GM21717 (cell line): ENCODE data around the gene VWA5B2.

Experiments
- ATAC-seq: cut with Tn5 transposase; IDR thresholded peaks from one replicate; pipeline ENCODE4 v1.9.1; 2021; ENCODE audit warnings: mild to moderate bottlenecking, moderate library complexity; ENCODE audit not compliant: unreplicated experiment

Gene VWA5B2

DNA sequence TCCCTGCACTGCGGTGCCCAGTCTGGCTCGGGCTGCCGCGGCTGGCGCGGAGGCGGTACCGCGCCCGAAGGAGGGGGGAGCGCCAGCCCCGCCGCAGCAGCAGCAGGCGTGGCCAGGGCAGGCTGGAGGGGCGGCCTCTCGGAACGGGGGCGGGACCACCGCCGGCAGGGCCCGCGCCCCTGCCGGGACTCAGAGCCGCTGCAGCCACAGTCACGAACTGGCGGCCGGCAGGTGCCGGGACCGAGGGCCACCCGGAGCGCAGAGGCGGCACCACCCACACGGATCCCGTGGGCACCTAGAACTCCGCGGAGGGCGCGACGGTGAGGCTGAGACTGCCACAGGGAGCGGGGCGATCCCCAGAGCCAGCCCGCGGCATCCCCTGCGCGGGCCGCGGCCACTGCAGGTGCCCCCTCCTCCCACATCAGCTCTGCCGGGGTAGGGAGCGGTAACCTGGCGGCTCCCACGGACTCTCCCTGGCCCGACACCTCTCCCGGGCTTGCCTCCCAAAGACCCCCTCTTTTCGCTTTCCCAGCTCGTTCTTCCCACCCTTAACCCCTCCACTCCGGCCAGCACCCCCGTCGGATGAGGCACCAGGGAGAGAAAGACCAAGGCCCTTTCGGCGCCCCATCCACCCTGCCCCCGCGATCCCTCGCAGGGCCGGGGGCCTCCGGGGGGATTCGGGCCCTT, at the start of gene VWA5B2:
TSS of gene VWA5B2 (plus strand) at position 192 of the 687 bp plus-strand sequence. CDS start 944 bp downstream, outside the sequence.
- ATAC-seq, result peak; percentile 83

DNA sequence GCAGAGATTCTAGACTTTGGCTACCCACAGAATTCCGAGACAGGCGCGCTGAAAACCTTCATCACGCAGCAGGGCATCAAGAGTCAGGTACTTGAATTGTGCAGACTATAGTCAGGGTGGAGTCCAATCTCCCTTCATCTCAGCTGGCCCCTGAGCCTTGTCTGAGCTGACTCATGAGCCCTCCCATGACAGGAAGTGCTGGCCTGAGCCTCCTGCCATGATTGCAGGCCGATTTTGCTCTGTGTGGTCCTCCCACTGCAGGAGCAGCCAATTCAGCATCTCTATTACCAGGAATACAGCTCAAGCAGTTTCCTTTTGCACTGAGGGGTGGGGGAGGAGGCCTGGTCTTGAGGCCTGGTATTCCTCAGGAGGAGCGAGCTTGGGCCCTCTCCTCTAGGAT, 49.2 kb upstream of the VWA5B2 start:
- no peak for ATAC-seq

DNA sequence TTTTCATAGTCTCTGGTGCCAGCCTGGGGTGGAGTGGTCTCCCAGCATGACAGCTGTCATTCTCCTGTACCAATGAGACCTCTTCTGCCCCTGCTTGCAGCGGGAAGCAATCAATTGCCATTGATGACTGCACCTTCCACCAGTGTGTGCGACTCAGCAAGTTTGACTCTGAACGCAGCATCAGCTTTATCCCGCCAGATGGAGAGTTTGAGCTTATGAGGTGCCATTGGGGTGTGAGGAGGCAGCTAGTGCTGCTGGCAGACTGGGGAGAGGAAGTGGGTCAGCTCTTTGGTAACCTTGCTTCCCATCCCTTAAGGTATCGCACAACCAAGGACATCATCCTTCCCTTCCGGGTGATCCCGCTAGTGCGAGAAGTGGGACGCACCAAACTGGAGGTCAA, 47.8 kb upstream of the VWA5B2 start:
- ATAC-seq, result no peak

DNA sequence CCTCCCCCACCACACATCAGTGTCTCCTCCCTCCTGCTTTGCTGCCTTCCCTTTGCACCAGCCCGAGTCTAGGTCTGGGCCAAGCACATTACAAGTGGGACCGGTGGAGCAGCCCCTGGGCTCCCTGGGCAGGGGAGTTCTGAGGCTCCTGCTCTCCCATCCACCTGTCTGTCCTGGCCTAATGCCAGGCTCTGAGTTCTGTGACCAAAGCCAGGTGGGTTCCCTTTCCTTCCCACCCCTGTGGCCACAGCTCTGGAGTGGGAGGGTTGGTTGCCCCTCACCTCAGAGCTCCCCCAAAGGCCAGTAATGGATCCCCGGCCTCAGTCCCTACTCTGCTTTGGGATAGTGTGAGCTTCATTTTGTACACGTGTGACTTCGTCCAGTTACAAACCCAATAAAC, 45.7 kb upstream of the VWA5B2 start:
- no peak for ATAC-seq

DNA sequence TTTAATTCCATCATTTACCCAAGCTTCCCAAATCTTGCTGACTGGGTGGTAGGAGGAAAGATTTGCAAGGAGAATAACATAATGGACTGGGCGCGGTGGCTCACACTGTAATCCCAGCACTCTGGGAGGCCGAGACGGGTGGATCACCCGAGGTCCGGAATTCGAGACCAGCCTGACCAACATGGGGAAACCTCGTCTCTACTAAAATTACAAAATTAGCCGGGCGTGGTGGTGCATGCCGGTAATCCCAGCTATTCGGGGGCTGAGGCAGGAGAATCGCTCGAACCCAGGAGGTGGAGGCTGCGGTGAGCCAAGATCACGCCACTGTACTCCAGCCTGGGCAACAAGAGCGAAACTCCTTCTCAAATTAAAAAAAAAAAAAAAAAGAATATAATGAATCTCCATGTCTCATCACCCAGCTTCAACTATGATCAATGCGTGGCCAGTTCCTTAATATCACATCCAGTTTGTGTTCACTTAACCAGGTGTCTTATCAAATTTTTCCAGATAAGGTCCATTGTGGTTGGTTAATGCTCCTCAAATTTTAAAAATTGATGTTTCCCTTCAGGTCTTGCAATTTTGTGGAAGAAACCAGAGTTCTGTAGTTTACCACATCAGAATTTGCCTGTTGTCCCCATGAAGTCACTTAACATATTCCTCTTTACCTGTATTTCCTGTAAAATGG, 44.7 kb upstream of the VWA5B2 start:
- no peak for ATAC-seq

DNA sequence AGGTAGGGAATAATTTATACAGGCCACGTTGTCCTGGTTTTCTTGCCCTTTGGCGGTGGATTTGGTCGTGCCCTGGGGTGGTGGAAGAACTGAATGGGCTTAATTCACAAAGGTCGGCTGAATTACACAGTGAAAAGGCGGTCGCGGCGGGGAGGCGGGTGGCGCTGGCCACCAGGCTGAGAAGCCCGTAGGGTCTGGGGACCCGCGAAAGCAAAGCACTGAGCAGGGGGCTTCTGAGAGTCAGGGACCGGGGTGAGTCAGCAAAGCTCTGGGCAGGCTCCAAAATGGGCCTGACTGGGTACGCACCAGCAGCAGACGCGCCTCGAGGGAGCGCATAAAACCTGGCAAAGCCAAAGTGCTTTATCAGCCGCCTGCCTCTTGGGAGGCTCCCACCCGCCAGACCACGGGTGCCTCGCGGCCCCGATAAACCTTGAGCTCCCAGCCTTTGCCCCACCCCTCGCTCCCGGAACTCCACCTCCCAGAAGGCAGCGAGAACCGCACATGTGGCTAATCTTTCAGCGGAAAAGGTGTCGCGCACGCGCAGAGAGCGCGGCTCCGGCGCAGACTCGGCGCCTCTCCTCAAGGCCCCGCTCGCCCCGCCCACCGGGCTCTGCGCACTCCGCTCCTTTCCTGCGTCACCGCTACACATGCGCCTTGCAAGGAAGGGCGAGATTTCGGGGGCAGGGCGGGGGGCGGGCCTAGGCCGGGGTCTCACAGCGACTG, 43.8 kb upstream of the VWA5B2 start:
- ATAC-seq, result peak; percentile 81

DNA sequence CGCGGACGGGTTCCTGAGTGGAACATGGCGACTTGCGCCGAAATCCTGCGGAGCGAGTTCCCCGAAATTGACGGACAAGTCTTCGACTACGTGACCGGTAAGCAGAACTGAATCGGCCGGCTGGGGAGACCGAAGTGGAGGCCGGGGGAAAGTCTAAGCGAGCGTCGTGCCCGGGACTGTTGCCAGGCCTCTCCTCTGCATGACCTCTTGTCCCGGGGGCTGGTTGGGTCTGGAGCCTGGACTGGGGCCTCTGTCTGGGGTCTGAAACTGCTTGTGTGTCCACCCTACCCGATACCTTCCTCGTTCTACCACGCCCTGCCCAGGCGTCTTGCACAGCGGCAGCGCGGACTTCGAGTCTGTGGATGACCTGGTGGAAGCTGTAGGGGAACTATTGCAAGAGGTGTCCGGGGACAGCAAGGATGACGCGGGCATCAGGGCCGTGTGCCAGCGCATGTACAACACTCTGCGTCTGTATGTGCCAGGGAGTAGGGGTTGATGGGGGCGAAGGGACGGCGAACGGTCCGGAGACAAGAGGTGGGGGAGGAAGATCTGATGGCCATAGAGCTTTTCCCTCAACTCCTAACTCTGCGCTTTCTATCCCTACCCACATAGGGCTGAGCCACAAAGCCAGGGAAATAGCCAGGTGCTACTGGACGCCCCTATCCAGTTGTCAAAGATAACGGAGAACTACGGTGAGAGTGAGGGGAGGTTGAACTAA, 43.0 kb upstream of the VWA5B2 start, which contains the start of gene ABCF3:
TSS of gene ABCF3 (plus strand) at position 16 of the 718 bp plus-strand sequence. CDS start at position 25, 9 bp downstream.
- peak; percentile 23 for ATAC-seq

DNA sequence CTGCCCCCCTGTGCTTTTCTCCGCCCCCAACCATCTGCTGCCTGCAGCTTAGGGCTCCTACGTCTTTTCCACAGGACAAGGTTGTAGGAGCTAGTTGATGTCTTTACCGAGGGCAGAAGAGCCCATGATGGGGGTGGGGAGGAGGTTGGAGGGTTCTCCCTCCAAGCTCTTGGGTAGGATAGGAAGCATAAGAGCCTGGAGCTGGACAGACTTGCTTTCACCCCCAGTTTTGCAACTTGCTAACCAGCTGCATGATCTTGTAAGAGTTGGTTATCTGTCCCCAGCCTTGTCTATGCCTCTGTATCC, 42.5 kb upstream of the VWA5B2 start:
- ATAC-seq, result no peak

DNA sequence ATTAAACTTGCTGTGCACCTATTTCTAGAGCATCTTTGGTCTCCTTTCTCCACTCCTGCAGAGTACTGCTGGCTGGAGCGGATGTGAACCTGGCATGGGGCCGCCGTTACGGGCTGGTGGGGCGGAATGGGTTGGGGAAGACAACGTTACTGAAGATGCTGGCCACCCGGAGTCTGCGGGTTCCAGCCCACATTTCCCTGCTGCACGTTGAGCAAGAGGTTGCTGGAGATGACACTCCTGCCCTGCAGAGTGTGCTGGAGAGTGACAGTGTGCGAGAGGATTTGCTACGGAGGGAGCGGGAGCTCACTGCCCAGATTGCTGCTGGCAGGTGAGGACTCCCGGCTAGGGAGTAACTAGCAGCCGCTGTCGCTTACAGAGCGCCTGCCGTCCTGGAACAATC, 41.3 kb upstream of the VWA5B2 start:
- no peak for ATAC-seq

DNA sequence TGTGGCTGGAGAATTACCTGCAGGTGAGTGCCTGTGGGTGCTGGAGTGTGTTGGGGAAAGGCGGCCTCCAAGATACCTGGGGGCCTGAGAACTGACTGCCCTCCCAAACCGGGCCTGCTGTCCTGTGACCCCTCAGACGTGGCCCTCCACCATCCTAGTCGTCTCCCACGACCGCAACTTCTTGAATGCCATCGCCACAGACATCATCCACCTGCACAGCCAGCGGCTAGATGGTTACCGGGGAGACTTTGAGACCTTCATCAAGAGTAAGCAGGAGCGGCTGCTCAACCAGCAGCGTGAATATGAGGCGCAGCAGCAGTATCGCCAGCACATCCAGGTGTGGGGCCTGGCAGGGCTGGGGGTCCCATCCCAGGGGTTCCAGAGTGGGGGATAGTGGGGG, 40.0 kb upstream of the VWA5B2 start:
- no peak for ATAC-seq

DNA sequence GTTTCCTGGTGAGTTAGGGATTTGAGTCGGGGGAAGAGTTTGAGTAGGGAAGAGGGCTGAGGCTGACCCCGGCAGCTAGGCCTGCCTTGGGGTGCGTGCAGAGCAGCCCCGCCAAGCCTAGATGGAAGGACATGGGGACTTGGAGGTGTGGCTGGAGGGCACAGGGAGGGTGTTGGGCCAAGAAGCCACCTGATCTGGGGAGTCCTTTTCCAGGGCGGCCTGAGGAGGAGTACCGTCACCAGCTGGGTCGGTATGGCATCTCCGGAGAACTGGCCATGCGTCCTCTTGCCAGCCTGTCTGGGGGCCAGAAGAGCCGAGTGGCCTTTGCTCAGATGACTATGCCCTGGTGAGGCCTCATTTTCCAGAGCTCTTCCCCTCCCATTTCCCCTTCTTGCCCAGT, 36.5 kb upstream of the VWA5B2 start:
- no peak for ATAC-seq

DNA sequence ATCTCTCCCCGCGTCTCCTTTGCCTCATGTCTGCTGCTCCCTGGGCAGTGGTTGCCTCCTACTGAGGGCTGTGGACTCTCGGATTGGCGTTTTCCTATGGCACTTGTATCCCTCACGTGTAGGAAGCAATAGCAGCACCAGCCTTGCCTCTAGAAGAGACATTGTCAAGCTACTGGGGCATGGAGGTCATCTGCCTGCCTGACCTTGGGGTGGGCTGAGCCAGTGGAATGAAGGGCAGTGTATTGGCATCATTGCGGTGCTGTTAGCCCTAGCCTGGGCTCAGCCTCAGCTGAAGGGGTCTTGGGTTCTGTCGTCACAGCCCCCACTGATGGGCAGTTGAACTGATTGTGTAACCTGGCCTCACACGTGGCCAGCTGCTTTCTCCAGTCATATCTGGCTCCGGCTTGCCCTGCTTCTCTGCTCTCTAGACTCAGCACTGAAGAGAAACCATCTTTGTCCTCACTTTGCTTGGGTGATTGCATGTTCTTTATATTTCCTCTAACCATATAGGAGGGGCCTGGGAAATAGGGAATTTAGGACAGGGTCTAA, 35.3 kb upstream of the VWA5B2 start:
- ATAC-seq, result no peak

DNA sequence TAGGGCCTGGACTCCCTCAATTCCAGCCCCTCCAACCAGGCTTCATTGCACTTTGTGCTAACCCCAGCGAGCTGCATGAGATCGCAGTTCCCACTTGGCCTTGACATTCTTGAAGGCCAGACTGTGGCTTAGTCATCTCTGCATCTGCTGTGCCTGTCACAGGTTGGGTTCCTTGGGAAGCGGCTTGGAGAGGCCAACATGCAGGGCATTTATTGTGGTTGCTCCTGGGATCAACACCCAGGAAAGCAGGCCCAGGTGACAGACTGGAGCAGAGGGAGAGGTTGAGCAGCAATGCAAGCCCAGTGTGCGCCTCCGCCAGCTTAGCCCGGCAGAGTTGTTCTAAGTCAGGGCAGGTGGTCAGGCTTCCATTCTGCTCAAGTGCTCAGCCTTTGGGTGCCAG, 32.8 kb upstream of the VWA5B2 start:
- ATAC-seq, result no peak

DNA sequence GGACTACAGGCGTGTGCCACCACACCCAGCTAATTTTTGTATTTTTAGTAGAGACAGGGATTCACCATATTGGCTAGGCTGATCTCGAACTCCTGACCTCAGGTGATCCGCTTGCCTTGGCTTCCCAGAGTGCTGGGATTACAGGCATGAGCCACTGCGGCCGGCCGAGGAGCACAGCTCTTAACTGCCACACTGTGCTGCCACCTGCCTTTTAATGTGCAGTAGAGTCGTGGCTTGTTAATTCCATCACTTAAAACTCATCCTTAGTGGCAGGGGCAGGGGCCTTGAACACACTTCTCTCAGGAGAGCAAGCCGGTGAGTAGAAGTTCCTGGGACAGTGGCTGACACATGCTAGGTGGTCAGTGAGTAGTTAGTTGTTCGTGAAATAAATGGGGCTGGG, 30.9 kb upstream of the VWA5B2 start:
- ATAC-seq, result no peak

DNA sequence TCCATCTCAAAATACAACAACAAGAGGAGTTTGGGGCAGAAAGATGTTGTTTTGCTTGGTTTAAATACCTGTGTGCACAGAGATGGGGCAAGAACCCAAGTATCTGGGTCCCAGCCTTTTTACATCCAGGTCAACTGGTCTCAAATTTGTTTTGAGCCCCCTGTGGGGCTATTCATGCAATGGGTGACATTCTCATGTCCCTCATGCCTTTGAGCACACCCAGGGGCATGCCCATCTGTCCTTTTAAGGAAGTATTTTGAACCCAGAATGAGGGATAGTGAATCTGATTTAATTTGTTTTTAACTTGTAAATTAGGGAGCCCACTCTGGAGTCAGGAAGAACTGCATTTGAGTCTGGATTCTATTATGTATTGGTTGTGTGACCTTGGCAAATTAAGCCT, 28.6 kb upstream of the VWA5B2 start:
- no peak for ATAC-seq

DNA sequence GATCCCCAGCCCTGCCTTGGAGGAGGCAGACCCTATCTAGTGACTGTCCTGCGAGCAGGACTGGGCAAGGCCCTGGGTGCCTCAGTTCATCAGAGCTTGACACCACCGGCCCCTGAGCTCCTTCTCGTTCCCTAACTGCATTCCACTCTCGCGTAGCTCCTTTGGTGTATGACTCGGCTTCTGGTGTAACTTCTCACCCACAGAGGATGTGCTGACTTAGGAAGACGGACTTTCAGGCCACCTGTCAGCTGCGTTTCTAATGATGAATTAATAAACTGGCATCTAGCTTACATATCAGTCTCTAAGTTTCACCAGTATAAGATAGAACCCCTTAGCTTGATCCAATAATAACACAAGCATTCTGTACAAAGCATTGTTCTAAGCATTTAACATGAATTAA, 25.9 kb upstream of the VWA5B2 start:
- no peak for ATAC-seq

DNA sequence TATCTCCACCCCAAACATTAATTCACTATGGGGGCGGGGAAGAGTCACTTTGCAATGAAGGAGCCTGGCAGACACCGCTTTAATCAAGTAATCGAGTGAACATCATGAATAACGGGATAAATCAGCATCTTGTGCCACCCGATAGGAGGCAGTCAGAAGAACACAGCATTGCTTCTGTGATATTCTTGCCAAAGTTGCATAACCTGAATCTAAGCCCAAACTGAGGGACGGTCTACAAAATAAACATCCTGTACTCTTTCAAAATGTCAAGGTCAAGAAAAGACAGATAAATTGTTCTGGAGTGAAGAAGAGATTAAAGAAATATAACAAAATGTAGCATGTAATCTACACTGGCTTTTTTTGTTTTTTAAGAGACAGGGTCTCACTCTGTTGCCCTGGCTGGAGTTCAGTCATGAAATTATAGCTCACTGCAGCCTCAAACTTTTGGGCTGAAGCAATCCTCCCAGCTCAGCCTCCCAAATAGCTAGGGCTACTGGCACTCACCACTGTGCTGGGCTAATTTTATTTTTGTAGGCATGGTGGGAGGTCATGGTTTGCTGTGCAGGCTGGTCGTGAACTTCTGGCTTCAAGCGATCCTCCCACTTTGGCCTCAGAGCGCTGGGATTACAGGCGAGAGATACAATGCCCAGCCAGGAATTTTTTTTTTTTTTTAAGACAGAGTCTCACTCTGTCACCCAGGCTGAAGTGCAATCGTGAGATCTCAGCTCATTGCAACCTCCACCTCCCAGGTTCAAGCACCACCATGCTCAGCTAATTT, 20.1 kb upstream of the VWA5B2 start:
- ATAC-seq, result no peak

DNA sequence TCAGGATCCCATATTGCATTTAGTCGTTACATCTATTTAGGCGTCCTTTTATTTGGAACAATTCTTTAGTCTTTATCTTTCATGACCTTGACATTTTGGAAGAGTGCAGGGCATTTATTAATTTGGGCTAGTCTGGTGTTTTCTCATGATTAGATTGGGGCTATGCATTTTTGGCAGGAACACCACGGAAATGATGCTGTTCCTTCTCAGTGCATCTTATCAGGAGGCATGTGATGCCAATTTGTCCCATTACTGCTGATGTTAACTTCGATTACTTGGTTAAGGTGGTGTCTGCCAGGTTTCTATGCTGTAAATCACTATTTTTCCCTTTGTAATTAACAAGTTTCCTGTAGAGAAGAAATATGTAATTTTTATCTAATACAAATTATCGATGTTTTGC, 18.1 kb upstream of the VWA5B2 start:
- no peak for ATAC-seq

DNA sequence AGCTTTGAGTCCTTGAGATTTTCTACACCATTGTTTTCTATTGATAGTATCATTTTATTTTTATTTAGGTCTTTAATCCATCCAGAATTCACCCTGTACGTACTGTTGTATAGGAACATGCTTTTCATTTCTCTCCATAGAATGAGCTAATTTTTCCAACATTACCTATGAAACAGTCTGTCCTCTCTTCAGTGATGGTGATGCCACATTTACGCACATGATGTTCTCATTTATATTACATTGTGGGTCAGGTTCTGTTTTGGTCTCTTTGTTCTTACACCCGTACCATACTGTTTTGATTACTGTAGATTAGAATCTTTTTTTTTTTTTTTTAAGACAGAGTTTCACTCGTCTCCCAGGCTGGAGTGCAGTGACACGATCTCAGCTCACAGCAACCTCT, 17.7 kb upstream of the VWA5B2 start:
- ATAC-seq, result no peak

DNA sequence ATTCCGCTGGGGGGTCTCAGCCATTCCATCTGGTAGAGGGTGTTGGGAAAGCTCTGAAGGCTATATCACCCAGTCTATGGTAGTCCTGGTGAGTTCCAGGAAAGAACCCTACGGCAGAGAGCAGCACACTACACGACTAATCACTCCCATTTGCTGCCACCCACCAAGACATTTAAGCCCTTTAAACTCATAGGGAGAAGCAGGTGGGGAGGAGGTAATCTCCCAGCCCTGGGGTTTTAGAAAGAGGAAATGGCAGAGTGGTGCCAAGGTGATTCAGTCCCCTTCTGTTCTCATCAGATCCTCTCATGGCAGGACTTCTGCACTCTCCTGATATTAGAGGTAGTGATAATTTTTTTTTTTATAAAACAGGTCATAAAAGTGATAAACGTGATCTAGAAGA, 10.6 kb upstream of the VWA5B2 start:
- ATAC-seq, result no peak
